Left forelimb (tissue), 1 donor: Measurements from ENCODE around the gene TRPM8.
"Not testable (repeated sequence)": the region's sequence is repeated elsewhere in the genome, so short reads cannot be mapped to it uniquely, and the experiment has no call there.

Experiments used
- DNase-seq: peaks from one replicate; pipeline ENCODE4 v3.0.0-alpha.2; 2018; ENCODE audit warnings: low spot score

Gene TRPM8

DNA sequence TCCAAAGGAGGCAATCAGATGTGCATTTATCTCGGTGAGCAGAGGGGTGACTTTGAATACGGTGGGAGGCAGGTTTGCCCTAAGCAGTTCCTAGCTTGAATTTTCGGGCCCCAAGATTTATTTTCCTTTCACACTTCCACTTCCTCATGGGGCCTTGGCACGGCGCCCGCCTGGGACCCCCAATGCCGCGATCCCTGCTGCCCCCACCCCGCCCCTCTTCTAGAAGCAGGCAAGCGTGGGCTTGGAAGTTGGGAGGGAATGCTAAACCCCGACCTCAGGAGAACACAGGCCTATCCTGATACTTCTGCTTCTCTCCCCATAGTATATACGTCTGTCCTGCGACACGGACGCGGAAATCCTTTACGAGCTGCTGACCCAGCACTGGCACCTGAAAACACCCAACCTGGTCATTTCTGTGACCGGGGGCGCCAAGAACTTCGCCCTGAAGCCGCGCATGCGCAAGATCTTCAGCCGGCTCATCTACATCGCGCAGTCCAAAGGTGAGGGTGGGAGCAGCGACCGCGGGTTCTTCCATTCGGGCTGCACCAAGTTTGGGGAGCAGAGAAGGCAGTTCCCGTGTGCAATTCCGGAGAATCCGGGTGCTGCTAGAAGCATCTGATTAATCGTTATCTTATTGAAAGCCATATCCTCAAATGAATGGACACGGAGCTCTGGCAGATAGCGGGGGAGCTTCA lies 21.6 kb downstream of the TRPM8 start:
- no peak for DNase-seq

DNA sequence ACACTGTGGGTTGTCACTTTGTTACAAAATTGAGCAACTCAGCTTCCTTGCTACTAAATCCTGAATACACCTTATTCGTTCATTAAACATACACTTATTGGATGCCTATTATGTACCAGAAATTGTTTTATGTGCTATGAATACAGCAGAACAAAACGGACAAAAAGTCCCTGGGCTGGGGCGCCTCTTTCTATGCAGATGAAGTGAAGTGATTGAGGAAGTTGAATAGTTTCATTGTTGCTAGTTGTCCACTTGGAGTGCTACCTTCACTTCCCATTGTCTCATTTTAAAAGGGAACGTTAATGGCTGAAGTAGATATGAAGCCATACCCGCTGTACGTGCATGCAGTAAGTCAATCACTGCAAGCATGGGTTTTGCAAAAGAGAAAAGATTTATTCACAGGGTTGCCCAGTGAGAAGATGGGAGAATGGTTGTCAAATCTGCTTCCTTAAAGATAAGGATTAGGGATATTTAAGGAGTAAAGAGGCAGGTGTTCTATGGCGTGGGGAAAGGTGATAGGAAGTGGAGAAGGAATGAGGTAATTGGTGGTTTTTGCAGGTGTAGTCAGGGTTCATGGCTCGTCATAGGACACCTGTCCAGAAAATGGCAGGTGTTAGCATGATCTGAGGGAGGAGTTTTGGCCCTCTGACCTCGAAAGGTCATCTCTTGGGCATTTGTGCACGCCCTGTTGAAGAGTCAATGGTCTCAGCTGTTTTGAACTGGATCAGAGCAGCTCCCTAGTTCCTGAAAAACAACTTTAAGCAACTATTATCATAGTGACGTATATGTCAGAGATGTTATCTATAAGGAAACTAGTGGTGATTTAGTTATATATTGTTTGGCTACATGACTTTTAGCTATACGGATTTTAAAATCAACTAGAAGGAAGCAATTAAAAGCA lies 23.5 kb downstream of the TRPM8 start:
- DNase-seq: no peak

DNA sequence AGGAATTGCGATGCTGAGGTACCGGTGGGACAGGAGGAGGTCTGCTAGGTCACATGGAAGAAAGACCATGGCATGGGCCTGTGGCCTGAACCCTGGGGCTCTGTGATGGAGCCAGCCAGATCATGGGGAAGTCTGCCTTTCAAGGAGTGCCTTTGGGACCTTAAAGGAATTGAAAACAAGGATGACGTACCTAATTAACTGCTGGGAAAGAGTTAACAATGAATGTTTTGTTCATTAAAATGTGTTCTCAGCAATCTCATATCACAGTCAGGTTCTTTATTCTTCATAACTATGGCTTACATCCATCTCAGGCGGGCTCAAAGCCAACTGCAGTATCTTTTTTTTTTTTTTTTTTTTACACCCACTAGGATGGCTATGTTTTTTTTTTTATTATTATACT lies 25.6 kb downstream of the TRPM8 start:
- DNase-seq: no peak

DNA sequence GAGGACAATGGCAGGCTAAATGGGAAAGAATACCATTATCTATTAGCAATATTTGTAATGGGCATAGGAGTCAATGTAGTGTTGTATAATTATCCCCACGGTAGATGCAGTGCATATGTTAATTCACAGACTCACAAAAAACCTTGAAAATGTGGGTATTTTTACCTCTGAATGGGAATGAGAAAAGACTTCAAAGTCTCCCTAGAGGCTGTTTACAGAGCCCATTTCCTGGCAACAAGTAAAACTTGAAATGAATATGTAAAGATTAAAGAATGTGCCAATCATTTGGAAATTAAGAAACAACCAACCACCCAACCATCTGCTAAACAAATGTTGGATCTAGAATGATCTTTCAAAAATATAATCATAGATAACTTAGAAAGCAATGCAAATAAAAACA lies 27.1 kb downstream of the TRPM8 start:
- no peak for DNase-seq

DNA sequence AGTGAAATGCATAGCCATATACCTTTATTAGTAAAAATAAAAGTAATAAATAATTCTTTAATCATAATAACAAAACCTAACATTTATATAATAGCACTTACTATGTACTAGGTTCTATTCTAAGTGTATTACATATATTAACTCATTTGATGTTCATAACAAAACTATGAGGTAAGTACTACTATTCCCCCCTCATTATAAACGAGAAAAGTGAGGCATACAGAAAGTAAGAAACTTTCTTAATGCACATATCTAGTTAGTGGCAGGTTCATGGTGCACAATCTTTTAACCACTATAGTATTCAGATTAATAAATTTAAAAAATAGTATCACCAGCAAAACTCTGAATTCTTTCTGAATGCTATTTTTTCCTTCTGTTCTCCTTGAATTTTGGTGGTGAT lies 27.5 kb downstream of the TRPM8 start:
- no peak for DNase-seq

DNA sequence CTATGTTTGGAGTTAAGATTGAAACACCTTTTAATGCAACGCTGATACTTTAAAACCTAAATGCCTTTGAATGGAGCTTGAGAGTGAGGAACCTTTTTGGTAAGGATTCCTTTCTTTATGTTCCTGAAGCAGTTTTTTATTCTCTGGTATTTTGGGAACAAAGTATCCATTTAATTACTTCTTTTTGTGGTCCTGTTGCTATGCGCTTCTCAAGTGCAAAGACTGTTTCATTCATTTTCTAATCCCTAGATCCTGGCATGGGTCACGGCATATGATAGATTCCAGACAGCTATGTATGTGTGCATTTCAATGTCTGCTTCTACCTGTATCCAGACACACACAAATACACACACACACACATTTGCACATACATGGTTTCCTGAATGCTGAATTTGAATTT lies 28.0 kb downstream of the TRPM8 start:
- DNase-seq: no peak

DNA sequence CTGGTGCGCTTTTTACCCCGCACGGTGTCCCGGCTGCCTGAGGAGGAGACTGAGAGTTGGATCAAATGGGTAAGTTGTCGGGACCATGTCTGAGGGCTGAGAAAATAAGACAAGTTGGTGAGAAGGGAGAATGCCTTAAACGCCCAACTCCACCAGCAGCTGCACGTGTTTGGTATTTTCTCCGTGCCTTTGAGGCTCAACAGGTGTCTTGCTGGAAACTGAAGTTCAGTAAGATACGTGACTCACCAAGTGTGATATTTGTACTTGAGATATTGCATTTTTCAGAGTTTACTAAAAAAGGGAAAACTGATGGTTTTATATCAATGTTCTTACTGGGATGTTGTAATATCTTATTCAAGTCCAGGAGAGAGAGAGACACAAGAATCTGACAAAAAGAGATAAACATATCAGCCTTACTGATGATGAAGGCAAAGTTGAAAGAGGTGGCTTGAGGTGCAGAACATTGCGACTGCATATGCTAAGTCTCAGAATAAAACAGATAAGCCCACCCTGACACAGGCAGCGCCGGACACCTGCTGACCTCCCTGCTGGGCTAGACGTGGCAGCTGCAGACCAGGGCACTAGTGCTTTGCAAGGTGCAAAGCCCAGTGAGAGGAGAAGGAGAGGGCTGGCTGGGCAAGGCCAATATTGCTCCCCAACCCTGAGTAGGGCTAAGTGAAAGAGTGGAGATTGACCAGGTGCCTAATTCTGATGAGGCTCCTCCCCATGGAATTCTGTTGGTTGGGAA lies 33.1 kb downstream of the TRPM8 start:
- no peak for DNase-seq

DNA sequence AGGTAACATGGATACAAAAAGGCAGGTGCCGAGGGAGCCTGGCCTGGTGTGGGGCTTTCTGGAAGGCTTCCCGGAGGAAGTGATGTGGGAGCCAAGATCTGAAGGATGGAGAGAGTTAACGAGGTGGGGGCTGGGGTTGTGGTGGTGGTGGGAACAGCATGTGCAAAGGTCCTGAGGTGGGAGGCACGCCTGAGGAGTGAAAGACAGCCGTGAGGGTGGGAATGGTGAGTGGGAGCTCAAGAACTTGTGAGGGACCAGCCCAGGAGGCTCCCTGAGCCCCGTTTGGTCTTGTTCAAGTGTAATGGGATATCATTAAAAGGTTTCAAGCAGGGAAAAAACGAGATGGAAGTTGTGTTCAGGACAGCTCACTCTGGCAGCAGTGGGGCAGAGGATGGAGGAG lies 35.2 kb downstream of the TRPM8 start:
- DNase-seq: no peak

DNA sequence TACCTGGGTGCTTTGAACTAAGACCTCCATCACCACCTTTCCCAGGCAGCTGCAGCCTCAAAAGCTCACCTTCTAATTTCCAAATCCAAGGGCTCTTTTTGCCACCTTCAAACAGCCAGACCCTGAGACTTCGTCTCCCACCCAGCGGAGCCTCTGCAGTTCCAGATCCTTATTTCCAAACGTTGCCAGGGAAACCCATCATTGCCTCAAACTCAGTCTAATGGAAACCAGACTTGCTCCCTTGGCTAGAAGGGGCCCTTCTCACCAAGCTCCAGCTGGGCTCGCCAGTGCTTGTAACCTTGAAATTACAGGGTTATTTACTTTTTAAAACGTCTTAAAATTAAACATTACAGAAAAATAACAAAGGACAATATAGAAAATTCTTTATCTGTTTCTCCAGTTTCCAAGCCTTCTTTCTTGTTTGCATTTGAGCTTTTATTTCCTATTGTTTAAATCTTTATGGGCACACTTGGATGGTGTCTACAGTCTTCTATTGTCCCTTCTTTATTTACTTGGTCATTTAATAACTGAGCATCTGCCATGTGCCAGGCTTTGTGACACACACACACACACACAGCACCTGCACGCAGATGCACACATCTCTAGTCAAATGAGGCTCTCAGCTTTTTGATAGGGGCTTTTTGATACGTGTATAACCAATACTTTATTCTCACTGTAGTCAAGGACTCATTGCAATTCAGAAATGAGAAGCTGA lies 36.1 kb downstream of the TRPM8 start:
- no peak for DNase-seq

DNA sequence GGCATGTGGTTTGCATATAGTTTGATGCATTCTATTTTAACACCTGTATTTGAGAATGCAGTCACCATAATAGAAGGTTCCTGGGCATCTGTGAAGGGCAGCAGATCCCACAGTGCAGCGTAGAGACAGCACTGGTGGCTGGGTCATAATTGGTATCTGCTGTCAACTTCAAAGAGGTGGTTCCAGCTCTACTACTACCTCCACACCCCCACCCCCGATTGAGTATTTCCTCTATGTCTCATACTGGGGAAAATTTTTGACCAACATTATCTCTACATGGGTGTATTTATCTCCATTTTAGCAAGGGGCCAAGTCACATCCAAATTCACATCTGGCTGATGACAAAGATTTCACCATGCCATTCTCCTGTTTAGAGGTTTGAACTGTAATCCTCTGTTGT lies 43.0 kb downstream of the TRPM8 start:
- no peak for DNase-seq

DNA sequence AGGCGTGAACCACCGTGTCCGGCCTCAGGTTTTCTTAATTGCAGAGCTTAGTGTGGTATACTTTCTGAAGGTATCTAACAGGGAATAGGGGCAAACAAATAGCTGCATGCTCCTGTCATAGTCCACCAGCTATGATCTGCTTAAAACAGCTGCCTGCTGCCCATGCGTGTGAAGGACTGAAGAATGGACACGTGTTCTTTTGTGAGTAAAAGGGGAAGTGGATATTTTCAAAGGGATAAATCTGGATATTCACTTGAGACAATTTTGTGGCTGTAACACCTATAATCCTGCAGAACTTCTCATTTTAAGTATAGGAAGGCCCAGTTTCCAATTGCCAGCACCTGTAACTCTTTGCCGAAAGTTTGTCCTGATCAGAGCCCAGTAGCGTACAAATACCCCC lies 44.7 kb downstream of the TRPM8 start:
- DNase-seq: no peak

DNA sequence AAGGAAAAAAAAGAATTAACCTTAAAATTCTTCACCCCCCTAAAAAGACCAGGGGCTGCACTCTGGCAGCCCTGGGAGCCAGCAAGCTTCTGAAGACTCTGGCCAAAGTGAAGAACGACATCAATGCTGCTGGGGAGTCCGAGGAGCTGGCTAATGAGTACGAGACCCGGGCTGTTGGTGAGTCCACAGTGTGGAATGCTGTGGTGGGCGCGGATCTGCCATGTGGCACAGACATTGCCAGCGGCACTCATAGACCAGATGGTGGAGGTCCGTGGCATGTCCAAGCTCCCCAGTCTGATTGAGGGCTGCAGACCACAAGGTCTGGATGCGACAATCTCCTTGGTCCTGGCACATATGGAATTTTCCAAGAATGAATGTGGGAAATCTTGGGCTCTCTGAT lies 47.4 kb downstream of the TRPM8 start:
- no peak for DNase-seq

DNA sequence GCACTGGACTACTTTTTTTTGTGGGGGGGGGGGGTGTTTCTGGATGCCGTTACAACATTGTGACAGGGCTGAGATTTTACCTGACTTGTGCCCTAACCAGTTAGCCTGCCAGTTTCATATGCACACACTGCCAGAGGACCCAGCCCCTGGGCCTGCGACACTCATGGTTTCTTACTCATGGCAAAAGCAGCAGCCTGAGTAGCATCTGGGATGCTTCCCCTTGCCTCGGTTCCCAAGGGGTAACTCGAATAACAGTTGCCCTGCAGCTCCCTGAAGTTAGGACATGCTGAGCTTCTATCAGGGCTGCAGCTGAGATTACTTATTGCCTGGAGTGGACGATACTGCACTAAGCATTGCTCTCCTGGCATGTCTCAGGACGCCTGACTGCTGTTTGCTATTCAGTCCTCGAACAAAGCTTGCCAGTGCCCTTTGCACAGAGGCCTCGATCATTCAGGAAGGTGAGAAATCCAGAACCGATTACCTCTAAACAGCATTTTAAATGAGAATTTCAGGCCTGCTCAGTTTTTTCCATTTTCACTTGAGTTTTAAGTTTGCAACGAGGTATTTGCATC lies 47.9 kb downstream of the TRPM8 start:
- DNase-seq: no peak

DNA sequence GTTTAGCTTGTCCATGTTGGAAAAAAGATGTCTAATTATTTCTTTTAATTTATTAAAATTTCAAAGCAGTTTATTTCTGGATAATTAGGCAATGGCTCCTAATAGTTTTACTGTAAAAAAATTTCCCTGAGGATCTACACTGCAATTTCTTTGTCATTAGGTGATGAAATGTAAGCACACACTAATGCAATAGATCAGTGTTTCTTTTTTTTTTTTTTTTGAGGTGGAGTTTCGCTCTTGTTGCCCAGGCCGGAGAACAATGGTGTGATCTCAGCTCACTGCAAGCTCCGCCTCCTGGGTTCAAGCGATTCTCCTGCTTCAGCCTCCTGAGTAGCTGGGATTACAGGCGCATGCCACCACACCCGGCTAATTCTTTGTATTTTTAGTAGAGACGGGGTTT lies 48.5 kb downstream of the TRPM8 start:
- not testable (repeated sequence) for DNase-seq

DNA sequence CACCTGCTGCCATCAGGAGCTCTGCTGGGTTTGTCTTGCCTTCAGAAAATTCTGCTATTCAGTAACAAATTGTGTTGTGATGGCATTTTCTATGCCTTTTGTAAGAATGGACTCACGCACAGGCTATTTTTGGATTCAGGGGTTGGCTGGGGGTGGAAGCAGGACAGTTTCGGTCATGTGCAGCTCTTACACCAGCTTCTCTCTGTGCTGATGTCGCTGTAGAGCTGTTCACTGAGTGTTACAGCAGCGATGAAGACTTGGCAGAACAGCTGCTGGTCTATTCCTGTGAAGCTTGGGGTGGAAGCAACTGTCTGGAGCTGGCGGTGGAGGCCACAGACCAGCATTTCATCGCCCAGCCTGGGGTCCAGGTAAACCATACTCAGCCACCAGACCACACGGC lies 49.2 kb downstream of the TRPM8 start:
- DNase-seq: no peak

DNA sequence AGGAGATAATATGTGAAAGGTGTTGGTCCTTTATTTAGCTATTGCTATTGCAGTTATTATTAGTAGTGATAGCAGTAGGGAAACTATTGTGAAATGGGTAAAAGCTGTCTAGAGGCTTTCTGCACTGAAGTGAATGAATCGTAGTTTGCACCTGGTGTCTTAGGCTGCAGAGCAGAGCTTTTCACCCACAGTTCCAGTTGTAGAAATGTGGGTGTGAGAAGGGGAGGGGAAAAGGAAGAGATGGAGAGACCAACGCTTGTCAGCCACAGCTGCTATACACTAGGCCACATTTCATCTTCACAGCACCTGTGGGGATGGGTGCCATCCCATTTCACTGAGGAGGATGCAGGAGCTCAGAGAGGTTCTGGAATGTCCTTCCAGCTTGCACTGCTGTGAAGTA lies 50.0 kb downstream of the TRPM8 start:
- no peak for DNase-seq

DNA sequence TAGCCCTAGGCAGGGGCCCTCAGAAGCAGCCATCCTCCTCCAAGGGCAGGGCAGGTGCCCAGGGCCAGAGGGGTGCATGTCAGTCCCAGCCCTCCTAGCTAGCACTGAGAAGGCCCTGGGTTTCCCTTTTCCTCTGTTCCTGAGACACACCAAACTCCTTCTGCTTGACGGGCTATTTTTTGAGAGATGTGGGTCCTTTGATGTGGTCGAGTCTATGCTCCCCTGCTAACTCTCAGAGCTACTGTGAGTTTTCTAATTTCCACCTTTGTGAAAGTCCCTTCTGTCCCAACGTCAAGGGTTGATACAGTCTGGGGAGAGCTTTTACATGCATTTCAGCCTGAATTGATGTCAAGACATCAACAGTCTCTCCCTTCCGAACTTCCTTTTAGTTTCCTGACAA lies 51.4 kb downstream of the TRPM8 start:
- no peak for DNase-seq

DNA sequence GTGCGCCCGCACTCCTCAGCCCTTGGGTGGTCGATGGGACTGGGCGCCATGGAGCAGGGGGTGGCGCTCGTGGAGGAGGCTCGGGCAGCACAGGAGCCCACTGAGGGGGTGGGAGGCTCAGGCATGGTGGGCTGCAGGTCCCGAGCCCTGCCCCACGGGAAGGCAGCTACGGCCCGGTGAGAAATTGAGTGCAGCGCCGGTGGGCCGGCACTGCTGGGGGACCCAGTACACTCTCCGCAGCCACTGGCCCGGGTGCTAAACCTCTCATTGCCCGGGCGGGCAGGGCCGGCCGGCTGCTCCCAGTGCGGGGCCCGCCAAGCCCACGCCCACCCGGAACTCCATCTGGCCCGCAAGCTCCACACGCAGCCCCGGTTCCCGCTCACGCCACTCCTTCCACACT lies 55.3 kb downstream of the TRPM8 start:
- DNase-seq: not testable (repeated sequence)

DNA sequence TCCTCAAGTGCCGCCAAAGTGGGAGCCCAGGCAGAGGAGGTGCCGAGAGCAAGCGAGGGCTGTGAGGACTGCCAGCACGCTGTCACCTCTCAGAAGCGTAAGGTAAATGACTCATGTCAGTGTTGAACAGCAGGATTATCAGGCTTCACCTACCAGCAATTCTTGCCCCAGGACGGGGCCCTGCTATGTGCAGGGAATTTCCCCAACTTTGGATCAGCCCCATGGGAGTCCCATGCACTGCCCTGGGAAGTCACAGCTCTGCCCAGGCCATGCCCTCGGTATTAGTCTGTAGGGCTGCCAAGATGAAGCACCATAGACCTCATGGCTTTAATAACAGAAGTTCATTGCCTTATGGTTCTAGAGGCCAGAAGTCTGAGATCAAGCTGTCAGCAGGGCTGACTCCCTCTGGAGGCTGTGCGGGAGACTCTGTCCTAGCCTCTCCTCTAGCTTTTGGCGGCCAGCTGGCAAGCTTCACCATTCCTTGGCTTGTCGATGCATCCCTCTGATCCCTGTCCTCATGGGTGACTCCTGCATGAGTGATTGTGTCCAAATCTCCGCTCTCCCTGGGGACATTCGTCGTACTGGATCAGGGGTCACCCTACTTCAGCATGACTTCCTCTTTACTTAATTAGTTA lies 55.9 kb downstream of the TRPM8 start:
- DNase-seq: no peak

DNA sequence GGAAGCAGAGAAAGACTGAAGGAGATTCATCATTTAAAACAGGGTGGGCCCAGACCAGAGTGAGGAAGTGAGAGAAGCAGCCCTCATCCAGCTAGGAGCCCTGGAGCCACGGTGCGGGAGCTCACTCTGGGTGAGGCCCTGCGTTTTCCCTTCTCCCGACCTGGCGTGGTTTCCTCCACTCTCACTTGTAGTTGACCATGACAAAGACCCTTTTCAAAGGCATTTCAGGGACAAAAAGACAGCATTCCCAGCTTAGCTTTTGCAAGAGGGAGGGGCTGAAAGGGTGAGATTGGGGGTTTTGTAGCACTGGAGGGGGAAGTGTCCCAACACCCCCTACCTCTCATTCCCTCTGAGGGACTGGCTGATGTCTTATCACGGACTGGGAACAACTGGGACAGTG lies 56.6 kb downstream of the TRPM8 start:
- DNase-seq: no peak

DNA sequence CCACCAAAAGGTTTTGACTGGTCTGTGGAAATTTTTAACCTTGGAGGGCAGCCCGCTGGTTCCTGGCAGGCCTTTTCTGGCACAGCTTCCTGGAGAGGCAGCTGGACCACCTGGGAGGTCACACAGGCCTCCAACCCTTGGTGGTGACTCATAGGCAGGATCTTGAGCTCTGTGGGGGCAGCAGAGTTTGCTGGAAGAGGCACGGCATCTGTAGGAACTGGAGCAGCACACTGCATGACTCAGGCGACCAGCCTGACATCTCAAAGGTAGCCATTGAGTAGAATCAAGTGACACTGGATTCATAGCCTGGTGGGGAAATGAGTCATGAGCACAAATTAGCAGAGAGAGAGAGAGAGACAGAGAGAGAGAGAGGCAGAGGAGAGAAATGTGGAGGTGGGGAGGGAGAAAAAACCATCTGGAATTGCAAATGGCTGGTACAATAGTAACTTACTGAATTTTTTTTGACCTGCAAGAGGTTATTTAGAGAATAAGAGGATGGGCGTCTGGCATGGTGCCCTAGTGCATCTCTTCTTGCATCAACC lies 57.4 kb downstream of the TRPM8 start:
- DNase-seq: no peak
